ENCODE measurements around the gene HSF2.

Gene HSF2, protein sequence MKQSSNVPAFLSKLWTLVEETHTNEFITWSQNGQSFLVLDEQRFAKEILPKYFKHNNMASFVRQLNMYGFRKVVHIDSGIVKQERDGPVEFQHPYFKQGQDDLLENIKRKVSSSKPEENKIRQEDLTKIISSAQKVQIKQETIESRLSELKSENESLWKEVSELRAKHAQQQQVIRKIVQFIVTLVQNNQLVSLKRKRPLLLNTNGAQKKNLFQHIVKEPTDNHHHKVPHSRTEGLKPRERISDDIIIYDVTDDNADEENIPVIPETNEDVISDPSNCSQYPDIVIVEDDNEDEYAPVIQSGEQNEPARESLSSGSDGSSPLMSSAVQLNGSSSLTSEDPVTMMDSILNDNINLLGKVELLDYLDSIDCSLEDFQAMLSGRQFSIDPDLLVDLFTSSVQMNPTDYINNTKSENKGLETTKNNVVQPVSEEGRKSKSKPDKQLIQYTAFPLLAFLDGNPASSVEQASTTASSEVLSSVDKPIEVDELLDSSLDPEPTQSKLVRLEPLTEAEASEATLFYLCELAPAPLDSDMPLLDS

GRCh38 chr6:122399348-122400120 lies at the start of gene HSF2:
HSF2 (plus strand) TSS chr6:122399652; CDS start chr6:122399738, 86 bp downstream.
- DNase-seq (ENCODE audit: low spot score) = peak; percentile 92
- FAIRE-seq = no peak

DNA sequence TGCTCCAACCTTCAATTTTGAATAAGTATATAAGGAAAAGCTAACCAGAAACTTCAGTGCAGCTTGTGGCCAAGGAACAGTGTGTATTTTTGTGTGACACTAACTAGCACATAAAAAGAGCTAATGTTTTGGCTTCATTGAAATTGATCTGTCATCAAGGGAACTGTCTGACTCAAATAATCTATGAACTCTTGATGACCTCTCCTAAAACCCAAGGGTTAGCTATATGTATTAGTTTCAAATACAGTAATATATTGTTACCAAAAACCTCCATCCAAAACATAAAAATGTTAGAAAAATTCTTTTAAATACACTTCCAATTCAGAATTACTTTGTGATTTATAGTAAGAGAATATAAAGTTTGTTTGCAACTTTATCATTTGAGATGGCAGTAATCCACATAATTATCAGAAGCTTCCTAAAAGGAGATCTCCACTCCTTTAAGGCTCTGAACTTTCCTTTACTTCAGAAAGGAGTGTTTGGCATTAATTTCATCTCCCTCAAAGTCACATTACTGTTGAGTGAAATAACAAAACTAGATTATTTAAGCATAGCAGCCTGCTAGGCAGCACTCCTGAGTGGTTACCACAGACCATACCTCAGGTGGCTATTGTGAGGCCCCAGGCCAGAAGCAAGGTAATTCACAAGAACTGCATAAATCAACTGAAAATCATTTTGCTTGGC lies 46.3 kb upstream of the HSF2 start:
- DNase-seq (ENCODE audit: low spot score) (no peak), FAIRE-seq (no peak)

DNA sequence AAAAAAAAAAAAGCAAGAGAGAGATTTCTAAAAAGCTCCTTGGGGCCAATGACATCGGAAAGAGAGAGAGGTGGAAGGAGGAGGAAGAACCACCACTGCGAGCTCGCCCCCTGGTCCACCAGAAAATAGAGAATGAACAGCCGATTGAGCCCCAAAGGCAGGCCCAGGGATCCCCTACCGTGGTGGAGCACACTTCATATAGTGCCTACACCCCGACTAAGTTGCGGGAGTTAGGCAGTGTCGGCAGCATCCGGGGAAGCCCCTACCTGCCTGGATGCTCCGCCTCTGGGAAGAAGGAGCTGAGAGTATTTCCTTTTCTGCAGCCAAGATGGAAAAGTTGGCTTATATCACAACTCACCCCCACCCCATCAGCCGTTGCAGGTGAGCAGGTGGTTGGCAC lies 38.6 kb upstream of the HSF2 start:
- DNase-seq (ENCODE audit: low spot score) (no peak), FAIRE-seq (no peak)

GRCh38 chr6:122361314-122361979 lies 38.0 kb upstream of the HSF2 start:
- DNase-seq (ENCODE audit: low spot score) (no peak), FAIRE-seq (no peak)

DNA sequence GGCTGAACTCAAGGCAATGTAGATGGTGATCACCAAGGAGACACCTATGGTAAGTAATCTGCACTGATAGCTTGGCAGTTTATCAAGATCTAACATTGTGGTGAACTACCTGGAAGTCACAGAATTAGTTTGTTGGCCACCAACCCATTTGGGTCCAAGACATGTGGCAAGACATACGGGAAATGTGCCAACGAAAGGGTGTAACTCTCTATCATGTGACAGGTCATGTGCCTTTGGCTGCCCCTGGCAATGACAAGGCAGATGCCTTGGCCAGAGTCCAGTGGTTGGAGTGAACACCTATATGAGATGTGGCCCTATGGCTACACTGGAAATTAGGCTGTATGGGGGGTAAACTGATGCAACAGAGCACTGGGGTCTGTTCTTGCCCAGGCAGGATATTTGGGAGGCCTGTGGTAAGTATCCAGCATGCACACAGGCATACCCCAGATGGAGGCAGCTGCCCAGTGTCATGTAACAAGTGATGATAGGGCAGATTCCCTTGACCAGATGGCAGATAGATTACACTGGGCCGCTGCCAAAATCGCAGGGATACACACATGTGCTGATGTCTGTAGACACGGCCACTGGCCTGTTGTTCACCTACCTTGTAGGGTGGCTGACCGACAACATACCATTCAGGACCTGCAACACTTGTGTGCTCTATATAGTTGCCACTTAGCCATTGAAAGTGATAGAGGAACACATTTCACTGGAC lies 35.5 kb upstream of the HSF2 start:
- DNase-seq (ENCODE audit: low spot score) = no peak
- FAIRE-seq = no peak

DNA sequence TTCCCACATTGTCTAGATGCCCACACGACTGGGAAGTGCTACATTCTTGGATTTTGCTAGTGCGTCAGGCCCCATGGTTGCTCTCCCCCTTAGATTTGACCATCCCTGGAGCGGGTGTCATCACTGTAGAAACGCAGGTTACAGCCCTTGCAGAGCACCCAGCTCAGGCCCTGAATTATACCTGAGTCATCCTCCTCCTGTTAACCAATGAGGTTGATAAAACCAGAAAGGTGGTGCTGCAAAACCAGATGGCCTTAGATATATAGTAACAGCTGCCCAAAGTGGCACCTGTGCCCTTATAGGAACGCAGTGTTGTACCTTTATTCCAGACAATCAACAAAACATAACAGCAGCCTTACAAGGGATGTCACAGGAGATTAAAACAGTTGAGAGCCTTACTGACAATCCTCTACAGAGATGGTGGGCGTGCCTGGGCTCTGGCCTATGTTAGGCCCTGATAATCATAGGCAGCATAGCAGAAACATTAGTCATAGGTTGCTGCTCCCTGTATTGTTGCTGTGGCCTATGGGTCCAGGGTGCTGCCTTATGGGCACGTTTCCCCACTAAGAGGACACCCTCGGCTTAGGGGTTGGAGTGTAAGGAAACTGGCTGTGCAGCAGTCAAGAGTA lies 33.6 kb upstream of the HSF2 start:
- no peak for DNase-seq (ENCODE audit: low spot score)

GRCh38 chr6:122367171-122367570 lies 32.3 kb upstream of the HSF2 start:
- FAIRE-seq = no peak

More for the DNA sequence above, 33.6 kb upstream of the HSF2 start:
- FAIRE-seq = no peak

DNA sequence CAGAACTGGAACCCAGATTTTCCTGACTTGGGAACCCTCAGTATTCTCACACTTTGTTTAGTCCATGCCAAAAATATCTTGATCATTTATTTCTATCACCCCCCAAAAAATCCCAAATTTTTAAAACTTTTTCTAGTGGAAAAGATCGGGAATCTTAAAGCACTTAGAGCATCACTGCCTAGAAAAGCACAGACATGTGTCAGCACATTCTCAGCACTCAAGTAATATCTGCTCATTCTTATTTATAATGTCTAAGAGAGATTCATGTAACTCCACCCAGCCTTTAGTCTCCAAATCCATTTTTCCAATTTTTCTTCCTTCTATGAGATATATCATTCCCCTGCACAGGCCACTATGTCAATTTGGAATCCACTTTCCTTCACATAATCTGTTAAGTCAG lies 29.9 kb upstream of the HSF2 start:
- DNase-seq (ENCODE audit: low spot score) (no peak), FAIRE-seq (no peak)

More at GRCh38 chr6:122367171-122367570, 32.3 kb upstream of the HSF2 start:
- no peak for DNase-seq (ENCODE audit: low spot score)

DNA sequence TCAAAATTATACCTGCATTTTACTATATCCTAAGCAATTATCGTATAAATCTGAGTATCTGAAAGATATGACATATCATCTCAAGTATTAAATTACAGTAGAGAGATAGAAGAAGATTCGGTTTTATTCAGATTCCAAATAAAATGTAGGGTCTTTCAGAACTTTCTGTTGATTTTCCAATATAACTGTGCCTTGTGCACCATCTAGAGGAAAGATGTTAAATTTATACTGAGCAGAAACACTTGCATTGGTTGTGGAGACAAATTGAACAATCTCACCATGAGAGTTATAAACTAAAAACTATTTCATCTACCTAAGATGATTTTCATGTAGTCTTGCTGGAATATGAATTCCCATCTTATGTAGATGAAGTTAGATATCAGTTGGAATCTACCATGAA lies 26.8 kb upstream of the HSF2 start:
- DNase-seq (ENCODE audit: low spot score) = no peak

GRCh38 chr6:122374307-122374706 lies 25.1 kb upstream of the HSF2 start:
- DNase-seq (ENCODE audit: low spot score) (no peak), FAIRE-seq (no peak)

More for the DNA sequence above, 26.8 kb upstream of the HSF2 start:
- no peak for FAIRE-seq

DNA sequence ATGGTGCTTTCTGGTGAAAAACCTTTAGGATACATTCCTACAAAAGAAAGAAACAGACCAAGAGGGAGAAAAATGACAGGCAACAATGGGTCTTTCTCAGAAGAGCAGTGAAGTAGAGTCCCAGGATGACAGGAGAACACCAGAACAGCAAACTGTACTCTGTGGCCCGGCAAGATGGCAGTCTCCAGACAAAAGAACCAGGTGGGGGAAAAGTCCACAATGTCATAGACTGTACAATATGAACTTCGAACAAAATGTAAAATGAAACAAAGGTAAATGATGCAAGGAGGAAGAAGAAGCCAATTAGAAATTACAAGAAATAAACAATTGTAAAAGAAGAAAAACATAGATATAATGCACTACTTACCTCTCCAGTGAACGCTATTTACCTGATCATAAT lies 23.2 kb upstream of the HSF2 start:
- FAIRE-seq (no peak), DNase-seq (ENCODE audit: low spot score) (no peak)

DNA sequence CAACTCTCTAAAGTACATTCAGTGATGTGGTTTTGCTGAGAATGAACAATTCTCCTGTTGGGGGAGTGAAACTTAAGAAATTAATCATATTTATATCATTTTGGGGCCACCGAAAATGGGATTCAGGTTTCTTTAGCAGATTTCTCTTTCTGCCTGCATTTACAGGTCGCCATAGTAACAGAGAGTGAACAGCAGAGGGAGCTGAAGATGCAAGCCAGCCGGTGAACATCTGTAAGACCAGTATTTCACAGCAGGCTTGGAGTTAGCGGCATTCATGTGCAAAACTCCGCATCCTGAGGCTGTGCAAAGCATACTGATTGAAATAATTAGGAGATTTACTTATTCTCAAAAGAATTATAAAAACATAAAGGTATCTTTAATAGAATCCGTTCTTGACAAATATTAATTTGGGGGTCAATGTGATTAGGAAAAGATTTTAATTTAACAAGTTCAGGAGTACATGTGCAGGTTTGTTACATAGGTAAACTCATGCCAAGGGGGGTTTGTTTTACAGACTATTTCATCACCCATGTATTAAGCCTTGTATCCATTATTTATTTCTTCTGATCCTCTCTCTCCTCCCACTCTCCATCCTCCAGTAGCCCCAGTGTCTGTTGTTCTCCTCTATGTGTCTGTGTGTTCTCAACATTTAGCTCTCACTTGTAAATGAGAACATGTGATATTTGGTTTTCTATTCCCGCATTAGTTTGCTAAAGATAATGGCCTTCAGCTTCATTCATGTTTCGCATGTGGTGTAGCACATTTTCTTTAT lies 17.8 kb upstream of the HSF2 start:
- DNase-seq (ENCODE audit: low spot score) (peak; percentile 8), FAIRE-seq (no peak)

GRCh38 chr6:122385857-122386612 lies 13.4 kb upstream of the HSF2 start:
- no peak for DNase-seq (ENCODE audit: low spot score)
- no peak for FAIRE-seq

DNA sequence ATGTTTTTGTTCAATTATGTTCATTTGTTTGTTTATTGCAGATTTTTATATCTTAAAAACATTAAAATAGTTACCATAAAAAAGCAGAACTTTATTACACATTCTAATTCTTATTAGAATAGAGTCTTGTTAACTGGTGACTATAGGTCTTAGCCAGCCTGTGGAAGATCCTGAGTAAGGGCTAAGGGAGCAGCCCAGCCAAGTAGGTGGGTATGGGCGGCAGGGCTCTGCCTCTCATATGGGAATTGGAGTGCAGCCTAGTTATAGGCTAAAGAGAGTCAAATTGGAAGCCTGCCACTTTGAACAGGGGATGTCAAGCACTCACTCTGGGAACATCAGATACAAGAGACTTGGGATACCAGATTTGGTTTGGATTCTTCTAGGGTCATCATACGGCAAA lies 10.5 kb upstream of the HSF2 start:
- FAIRE-seq = no peak
- DNase-seq (ENCODE audit: low spot score) = no peak

DNA sequence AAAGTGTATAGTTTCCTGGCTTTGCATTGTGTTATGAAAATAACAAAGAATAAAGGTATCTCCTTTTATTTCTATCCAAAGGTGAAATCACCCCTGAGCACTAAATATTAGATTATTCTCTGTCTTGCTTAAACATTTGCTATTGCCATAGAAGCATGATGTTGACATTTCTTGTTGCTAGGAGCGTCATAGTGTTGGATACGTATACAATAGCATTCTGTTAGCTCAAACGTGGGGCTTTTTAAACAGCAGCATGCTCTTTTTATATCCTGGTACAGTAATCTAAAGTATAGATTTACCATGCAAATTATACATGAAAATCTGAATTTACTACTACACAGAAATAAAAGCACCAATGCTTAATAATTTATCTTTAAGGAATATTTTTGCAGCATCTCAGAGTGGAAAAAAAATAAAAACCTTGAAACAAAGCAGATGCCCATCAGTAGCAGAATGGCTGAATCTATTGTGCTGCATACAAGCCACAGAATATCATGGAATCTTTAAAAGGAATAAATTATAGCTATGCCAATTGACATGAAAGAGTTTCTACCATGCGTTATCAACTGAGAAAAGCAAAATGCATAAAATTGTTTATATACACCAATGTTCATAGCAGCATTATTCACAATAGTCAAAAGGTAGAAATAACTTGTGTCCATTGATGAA lies 9.6 kb upstream of the HSF2 start:
- no peak for DNase-seq (ENCODE audit: low spot score)

DNA sequence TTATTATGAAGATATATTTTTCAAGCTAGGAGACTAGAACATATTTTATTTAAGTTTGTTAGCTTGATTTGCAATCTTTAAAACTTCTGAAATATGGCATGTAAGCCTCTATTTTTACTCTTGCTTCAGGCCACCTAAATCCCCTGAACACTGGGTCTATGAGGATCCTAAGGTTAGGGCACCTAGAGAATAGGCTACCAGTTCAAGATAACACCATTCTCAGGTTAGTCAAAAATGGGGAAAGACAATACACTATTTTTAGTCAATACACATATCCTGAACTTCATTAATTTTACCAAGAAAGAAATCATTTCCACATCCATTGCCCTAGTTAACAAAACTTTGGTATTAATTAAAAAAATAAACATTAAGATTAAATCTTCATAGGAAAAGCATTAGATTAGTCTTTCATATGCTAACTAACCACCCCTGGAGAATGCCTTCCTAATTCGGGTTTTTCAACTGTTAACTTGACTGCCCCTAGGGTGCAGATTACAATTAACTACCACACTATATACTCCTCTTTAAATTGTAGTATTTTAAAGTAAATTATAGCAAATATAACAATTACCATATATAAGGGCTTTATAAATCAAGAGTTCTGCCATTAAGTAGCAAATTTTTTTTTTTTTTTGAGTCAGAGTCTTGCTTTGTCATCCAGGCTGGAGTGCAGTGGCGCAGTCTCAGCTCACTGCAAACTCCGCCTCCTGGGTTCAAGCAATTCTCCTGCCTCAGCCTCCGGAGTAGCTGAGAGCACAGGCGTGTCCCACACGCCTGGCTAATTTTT lies 6.7 kb upstream of the HSF2 start:
- FAIRE-seq (no peak), DNase-seq (ENCODE audit: low spot score) (no peak)

More for the DNA sequence above, 9.6 kb upstream of the HSF2 start:
- no peak for FAIRE-seq

DNA sequence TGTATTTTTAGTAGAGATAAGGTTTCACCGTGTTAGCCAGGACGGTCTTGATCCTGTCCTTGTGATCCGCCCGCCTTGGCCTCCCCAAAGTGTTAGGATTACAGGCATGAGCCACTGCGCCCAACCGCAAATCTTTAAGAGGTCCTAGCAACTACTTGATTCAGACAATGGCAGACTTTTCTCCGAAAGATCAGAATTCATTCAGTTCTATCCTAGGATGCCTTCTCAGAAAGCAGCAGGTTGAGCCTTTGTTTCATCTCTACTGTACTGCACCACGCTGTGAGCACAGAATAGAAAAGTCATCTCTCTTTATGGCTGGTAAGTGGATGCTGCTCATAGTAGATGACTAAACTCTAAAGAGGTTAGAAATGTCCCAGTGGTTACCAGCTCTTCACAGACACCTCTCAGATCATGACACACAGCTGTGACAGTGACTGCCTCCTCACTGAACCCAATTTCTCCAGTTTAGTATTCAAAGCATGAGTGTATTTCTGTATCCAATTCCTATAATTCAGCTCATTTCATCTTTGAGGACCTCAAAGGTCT lies 6.0 kb upstream of the HSF2 start:
- no peak for FAIRE-seq
- DNase-seq (ENCODE audit: low spot score) = no peak

All from RCC 7860 (cell line).